ENCODE measurements around the gene SLC44A5.

DNA sequence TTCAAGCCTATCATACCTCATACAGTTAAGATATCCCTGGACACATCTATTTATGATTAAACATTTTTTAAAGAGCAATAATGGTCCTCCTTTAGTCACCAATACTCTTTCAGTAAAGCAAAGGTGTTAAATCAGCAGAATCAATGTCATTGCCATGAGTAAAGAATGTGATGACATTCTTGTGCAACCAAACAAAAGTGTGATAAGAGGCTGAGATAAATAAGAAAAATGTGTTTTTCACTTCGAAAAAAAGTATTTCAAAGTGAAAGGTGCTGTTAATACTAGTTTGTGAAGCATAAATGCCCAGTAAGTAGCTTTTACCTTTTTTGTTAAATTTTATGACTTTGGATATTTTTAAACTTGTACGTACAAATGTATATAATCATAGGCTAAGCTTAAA lies 8.4 kb downstream of the SLC44A5 start:
- TF ChIP-seq, protein P1, sequence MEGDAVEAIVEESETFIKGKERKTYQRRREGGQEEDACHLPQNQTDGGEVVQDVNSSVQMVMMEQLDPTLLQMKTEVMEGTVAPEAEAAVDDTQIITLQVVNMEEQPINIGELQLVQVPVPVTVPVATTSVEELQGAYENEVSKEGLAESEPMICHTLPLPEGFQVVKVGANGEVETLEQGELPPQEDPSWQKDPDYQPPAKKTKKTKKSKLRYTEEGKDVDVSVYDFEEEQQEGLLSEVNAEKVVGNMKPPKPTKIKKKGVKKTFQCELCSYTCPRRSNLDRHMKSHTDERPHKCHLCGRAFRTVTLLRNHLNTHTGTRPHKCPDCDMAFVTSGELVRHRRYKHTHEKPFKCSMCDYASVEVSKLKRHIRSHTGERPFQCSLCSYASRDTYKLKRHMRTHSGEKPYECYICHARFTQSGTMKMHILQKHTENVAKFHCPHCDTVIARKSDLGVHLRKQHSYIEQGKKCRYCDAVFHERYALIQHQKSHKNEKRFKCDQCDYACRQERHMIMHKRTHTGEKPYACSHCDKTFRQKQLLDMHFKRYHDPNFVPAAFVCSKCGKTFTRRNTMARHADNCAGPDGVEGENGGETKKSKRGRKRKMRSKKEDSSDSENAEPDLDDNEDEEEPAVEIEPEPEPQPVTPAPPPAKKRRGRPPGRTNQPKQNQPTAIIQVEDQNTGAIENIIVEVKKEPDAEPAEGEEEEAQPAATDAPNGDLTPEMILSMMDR (IDR thresholded peaks at IDR 0.05): no peak
- no peak for TF ChIP-seq POLR2AphosphoS5 (IDR thresholded peaks at IDR 0.05; ENCODE audit: low read depth, low read length)
- TF ChIP-seq, protein P2, sequence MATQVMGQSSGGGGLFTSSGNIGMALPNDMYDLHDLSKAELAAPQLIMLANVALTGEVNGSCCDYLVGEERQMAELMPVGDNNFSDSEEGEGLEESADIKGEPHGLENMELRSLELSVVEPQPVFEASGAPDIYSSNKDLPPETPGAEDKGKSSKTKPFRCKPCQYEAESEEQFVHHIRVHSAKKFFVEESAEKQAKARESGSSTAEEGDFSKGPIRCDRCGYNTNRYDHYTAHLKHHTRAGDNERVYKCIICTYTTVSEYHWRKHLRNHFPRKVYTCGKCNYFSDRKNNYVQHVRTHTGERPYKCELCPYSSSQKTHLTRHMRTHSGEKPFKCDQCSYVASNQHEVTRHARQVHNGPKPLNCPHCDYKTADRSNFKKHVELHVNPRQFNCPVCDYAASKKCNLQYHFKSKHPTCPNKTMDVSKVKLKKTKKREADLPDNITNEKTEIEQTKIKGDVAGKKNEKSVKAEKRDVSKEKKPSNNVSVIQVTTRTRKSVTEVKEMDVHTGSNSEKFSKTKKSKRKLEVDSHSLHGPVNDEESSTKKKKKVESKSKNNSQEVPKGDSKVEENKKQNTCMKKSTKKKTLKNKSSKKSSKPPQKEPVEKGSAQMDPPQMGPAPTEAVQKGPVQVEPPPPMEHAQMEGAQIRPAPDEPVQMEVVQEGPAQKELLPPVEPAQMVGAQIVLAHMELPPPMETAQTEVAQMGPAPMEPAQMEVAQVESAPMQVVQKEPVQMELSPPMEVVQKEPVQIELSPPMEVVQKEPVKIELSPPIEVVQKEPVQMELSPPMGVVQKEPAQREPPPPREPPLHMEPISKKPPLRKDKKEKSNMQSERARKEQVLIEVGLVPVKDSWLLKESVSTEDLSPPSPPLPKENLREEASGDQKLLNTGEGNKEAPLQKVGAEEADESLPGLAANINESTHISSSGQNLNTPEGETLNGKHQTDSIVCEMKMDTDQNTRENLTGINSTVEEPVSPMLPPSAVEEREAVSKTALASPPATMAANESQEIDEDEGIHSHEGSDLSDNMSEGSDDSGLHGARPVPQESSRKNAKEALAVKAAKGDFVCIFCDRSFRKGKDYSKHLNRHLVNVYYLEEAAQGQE (IDR thresholded peaks at IDR 0.05; ENCODE audit: insufficient read depth in 1 of 2, low read depth in 2 of 2, low read length in 1 of 2): no peak

All from Panc1 (cell line).